H1 (cell line): ENCODE measurements around the gene TPST2. TPM values are rescaled to one million over a fixed set of nuclear protein-coding genes. Genes with fewer than 3 reads are reported as not detected.
A peak's percentile ranks its signal among the peaks of the same experiment; 100 is the strongest.

Experiments
- CTCF ChIA-PET: fragments of 300-600 bp; sonication (Branson Sonifier 250); formaldehyde crosslinking; loops from one replicate; lab custom pipeline; 2021; ENCODE audit not compliant: partially characterized antibody; lab: Charles Lee
- POLR2A ChIA-PET: fragments of 300-600 bp; sonication (Branson Sonifier 250); formaldehyde crosslinking; loops from one replicate; lab custom pipeline; 2021; ENCODE audit warnings: inconsistent platforms; ENCODE audit not compliant: partially characterized antibody; lab: Charles Lee
- DNase-seq, 2 experiments: peaks; one replicate each; pipeline versions ENCODE4 v3.0.0 to v3.0.0-alpha.2; 2010 to 2022; ENCODE audit warnings: low spot score in 2 of 2, low read depth in 1 of 2, mixed read lengths in 1 of 2
- FAIRE-seq: peaks from 2 replicates; lab custom pipeline; 2011; peaks lifted over from hg19 to GRCh38; lab: Jason Lieb, UNC
- H2AFZ ChIP-seq: 2 replicates; pipeline ENCODE4 v1.8.1; 2012; ENCODE audit warnings: low read length, inconsistent platforms
- H2AK5ac ChIP-seq: 2 replicates; pipeline ENCODE4 v1.6.1; 2013; ENCODE audit warnings: low read depth, low read length
- H2BK120ac ChIP-seq: replicated peaks from 2 replicates; pipeline ENCODE3; 2013; ENCODE audit warnings: low read depth, low read length, inconsistent platforms
- H2BK12ac ChIP-seq: 2 replicates; pipeline ENCODE4 v1.6.1; 2013; ENCODE audit warnings: low read depth, low read length
- H2BK15ac ChIP-seq: 2 replicates; pipeline ENCODE4 v1.6.1; 2013; ENCODE audit warnings: low read length
- H2BK20ac ChIP-seq: 2 replicates; pipeline ENCODE4 v1.6.1; 2013; ENCODE audit warnings: low read length
- H2BK5ac ChIP-seq: 2 replicates; pipeline ENCODE4 v1.6.1; 2013; ENCODE audit warnings: low read depth, low read length
- H3K14ac ChIP-seq: 2 replicates; pipeline ENCODE4 v1.6.1; 2013; ENCODE audit warnings: inconsistent platforms; ENCODE audit not compliant: insufficient read length
- H3K18ac ChIP-seq: 2 replicates; pipeline ENCODE4 v1.6.1; 2013; ENCODE audit warnings: low read length; ENCODE audit errors: extremely low read depth
- H3K23ac ChIP-seq: 2 replicates; pipeline ENCODE4 v1.6.1; 2013; ENCODE audit warnings: inconsistent platforms; ENCODE audit not compliant: insufficient read length
- H3K23me2 ChIP-seq: 2 replicates; pipeline ENCODE4 v1.6.1; 2013; ENCODE audit warnings: low read depth, low read length
- H3K27ac ChIP-seq: 2 replicates; pipeline ENCODE4 v1.6.1; 2011; ENCODE audit warnings: low read depth, low read length, inconsistent platforms
- H3K27me3 ChIP-seq, 4 experiments: replicated peaks in 1 of 4; 1 replicate in 1 of 4; 2 replicates in 3 of 4; pipeline versions ENCODE4 v1.6.1 to v1.8.1; 2011 to 2013; ENCODE audit warnings: low read length in 3 of 4, mild to moderate bottlenecking in 3 of 4, inconsistent platforms in 2 of 4, mixed read lengths in 2 of 4, moderate library complexity in 1 of 4; ENCODE audit not compliant: control insufficient read depth in 3 of 4, insufficient read depth in 3 of 4; ENCODE audit errors: extremely low read depth in 1 of 4
- H3K36me3 ChIP-seq, 4 experiments: 2 replicates each; pipeline versions ENCODE4 v1.6.1 to v1.8.1; 2011 to 2013; ENCODE audit warnings: mild to moderate bottlenecking in 4 of 4, low read length in 3 of 4, moderate library complexity in 2 of 4, control low read depth in 1 of 4, inconsistent platforms in 1 of 4; ENCODE audit not compliant: insufficient read depth in 4 of 4, control insufficient read depth in 2 of 4
- H3K4ac ChIP-seq: replicated peaks from 2 replicates; pipeline ENCODE3; 2013; ENCODE audit warnings: low read length, low read depth, mixed read lengths, inconsistent platforms; ENCODE audit not compliant: insufficient read length
- H3K4me1 ChIP-seq, 4 experiments: replicated peaks in 1 of 4; 1 replicate in 1 of 4; 2 replicates in 3 of 4; pipeline versions ENCODE4 v1.6.1 to v1.8.1; 2011 to 2013; ENCODE audit warnings: low read length in 3 of 4, inconsistent platforms in 2 of 4, mixed read lengths in 1 of 4; ENCODE audit not compliant: insufficient read depth in 4 of 4, control insufficient read depth in 3 of 4
- H3K4me2 ChIP-seq, 2 experiments: 2 replicates each; pipeline versions ENCODE4 v1.6.1 to v1.8.1; 2011 to 2013; ENCODE audit warnings: low read depth in 2 of 2, low read length in 2 of 2, control low read depth in 1 of 2, inconsistent platforms in 1 of 2, mild to moderate bottlenecking in 1 of 2; ENCODE audit not compliant: insufficient read depth in 1 of 2
- H3K4me3 ChIP-seq, 4 experiments: fragments of 200-600, 300-600 bp in 1 of 4; sonication (generic), shearing (Covaris generic), sonication (Bioruptor Twin) in 1 of 4; 2 replicates each; pipeline versions ENCODE4 v1.5.1 to v1.8.1; 2011 to 2016; ENCODE audit warnings: low read length in 4 of 4, low read depth in 3 of 4, control low read depth in 2 of 4, inconsistent platforms in 2 of 4, mild to moderate bottlenecking in 2 of 4, mixed read lengths in 1 of 4, moderate library complexity in 1 of 4; ENCODE audit not compliant: insufficient read depth in 2 of 4; ENCODE audit errors: extremely low read depth in 1 of 4
- H3K56ac ChIP-seq: replicated peaks from 2 replicates; pipeline ENCODE3; 2013; ENCODE audit warnings: low read depth, mild to moderate bottlenecking, mixed read lengths, low read length, inconsistent platforms; ENCODE audit not compliant: insufficient read length
- H3K79me1 ChIP-seq: 2 replicates; pipeline ENCODE4 v1.6.1; 2013; ENCODE audit warnings: low read depth, low read length, control low read depth
- H3K79me2 ChIP-seq, 2 experiments: 2 replicates each; pipeline versions ENCODE4 v1.6.1 to v1.8.1; 2012 to 2013; ENCODE audit warnings: low read length in 2 of 2, mild to moderate bottlenecking in 2 of 2, inconsistent platforms in 1 of 2; ENCODE audit not compliant: insufficient read depth in 2 of 2, control insufficient read depth in 1 of 2
- H3K9ac ChIP-seq, 4 experiments: replicated peaks in 1 of 4; 1 replicate in 1 of 4; 2 replicates in 3 of 4; pipeline versions ENCODE4 v1.6.1 to v1.8.1; 2011 to 2013; ENCODE audit warnings: low read depth in 3 of 4, low read length in 3 of 4, control low read depth in 2 of 4, mild to moderate bottlenecking in 2 of 4, moderate library complexity in 2 of 4, inconsistent platforms in 1 of 4; ENCODE audit errors: extremely low read depth in 1 of 4
- H3K9me3 ChIP-seq, 2 experiments: 2 replicates each; pipeline versions ENCODE4 v1.6.1 to v1.8.1; 2012 to 2013; ENCODE audit warnings: mild to moderate bottlenecking in 2 of 2, moderate library complexity in 2 of 2, control low read depth in 1 of 2, inconsistent platforms in 1 of 2, low read depth in 1 of 2, low read length in 1 of 2, mixed read lengths in 1 of 2; ENCODE audit not compliant: insufficient read depth in 2 of 2
- H4K20me1 ChIP-seq, 2 experiments: replicated peaks in 1 of 2; 2 replicates each; pipeline versions ENCODE3 to v1.8.1; 2011 to 2013; ENCODE audit warnings: inconsistent platforms in 2 of 2, low read length in 2 of 2, mild to moderate bottlenecking in 1 of 2; ENCODE audit not compliant: insufficient read depth in 2 of 2, control insufficient read depth in 1 of 2
- H4K5ac ChIP-seq: 2 replicates; pipeline ENCODE4 v1.6.1; 2013; ENCODE audit warnings: low read length, low read depth, mixed read lengths, inconsistent platforms; ENCODE audit not compliant: insufficient read length
- H4K8ac ChIP-seq: 2 replicates; pipeline ENCODE4 v1.8.0; 2013; ENCODE audit warnings: mild to moderate bottlenecking, moderate library complexity, low read length, inconsistent platforms; ENCODE audit not compliant: insufficient read depth; ENCODE audit errors: extremely low read depth
- H4K91ac ChIP-seq: replicated peaks from 2 replicates; pipeline ENCODE3; 2013; ENCODE audit warnings: low read length, mixed read lengths, inconsistent platforms; ENCODE audit not compliant: insufficient read length
- ASH2L ChIP-seq: fragments of 200-600, 300-600 bp; sonication (generic); IDR thresholded peaks from one replicate; pipeline ENCODE4 v1.7.1; 2017; ENCODE audit warnings: low read length
- CHD1 ChIP-seq: IDR thresholded peaks from 2 replicates; pipeline ENCODE4 v1.6.1; 2012; ENCODE audit warnings: low read depth, low read length, improper control_type of control experiment
- EZH2 ChIP-seq: fragments of 200-600 bp; sonication (generic); IDR thresholded peaks from 2 replicates; pipeline ENCODE4 v1.7.1; 2012; ENCODE audit warnings: low read depth, mild to moderate bottlenecking, moderate library complexity, low read length, inconsistent platforms; ENCODE audit not compliant: severe bottlenecking
- HDAC6 ChIP-seq: IDR thresholded peaks from one replicate; pipeline ENCODE4 v1.7.1; 2012; ENCODE audit warnings: low read depth, mild to moderate bottlenecking, inconsistent platforms, low read length, moderate library complexity
- KDM1A ChIP-seq: fragments of 200-600, 300-600 bp; sonication (generic); IDR thresholded peaks from 2 replicates; pipeline ENCODE4 v1.7.1; 2016; ENCODE audit warnings: mild to moderate bottlenecking, low read length, borderline replicate concordance
- KDM5A ChIP-seq: fragments of 200-600 bp; IDR thresholded peaks from 2 replicates; pipeline ENCODE4 v1.7.1; 2012; ENCODE audit warnings: mild to moderate bottlenecking, low read length, inconsistent platforms, mixed read lengths
- MAFK ChIP-seq: IDR thresholded peaks from 2 replicates; pipeline ENCODE4 v1.6.1; 2012; ENCODE audit warnings: low read depth, mild to moderate bottlenecking, improper control_type of control experiment, low read length
- RBBP5 ChIP-seq: IDR thresholded peaks from 2 replicates; pipeline ENCODE4 v1.7.1; 2012; ENCODE audit warnings: low read depth, mild to moderate bottlenecking, inconsistent platforms, low read length, moderate library complexity, borderline replicate concordance
- SIX5 ChIP-seq: IDR thresholded peaks from 2 replicates; pipeline ENCODE4 v1.6.1; 2011; ENCODE audit warnings: mild to moderate bottlenecking, low read depth, low read length
- SP2 ChIP-seq: IDR thresholded peaks from 2 replicates; pipeline ENCODE4 v1.6.1; 2012; ENCODE audit warnings: mild to moderate bottlenecking, low read length, inconsistent platforms
- WGBS, 2 experiments: shearing (Covaris generic) in 1 of 2; methylation state at CpG; one replicate each; pipeline versions ENCODE4 v1.1.6 to v1.1.7; 2013 to 2015; ENCODE audit warnings: low lambda C conversion rate in 2 of 2, mixed read lengths in 2 of 2, inconsistent platforms in 1 of 2, low coverage in 1 of 2, missing lambda C conversion rate in 1 of 2; ENCODE audit not compliant: insufficient replicate concordance in 2 of 2, insufficient coverage in 1 of 2, insufficient read length in 1 of 2; ENCODE audit errors: extremely low coverage in 1 of 2, missing lambda C conversion rate in 1 of 2; 5-methylcytosine and 5-hydroxymethylcytosine counted together
- polyA plus RNA-seq, 7 experiments: library from polyadenylated mRNA; depleted of rRNA in 3 of 7; stranded (reverse) in 5 of 7; unstranded in 2 of 7; fragments of >200 nt in 5 of 7; fragments of 200-250 nt in 2 of 7; gene quantifications; 1 replicate in 5 of 7; 2 replicates in 1 of 7; 4 replicates in 1 of 7; pipeline versions ENCODE4 v1.2.1 to v1.2.3, GENCODE V29; 2011 to 2013; ENCODE audit warnings: missing spikeins in 2 of 7, mixed read lengths in 2 of 7
- total RNA-seq: library from RNA; stranded (reverse); fragmentation: NEBNext Ultra II Directional; extraction: Animal tissue kit (Norgen Biotek cat#: 25700); gene quantifications from 2 replicates; pipeline ENCODE4 v1.2.1, GENCODE V29; 2021
- TF ChIP-seq, protein P1 (sequence below): IDR thresholded peaks from 2 replicates; pipeline ENCODE4 v1.6.1; 2012; ENCODE audit warnings: low read length, inconsistent platforms

Gene TPST2
- total and polyA plus RNA-seq, 2 of the 8 experiments (the other 6 are each of a cell fraction or from before 2014, with no cell fraction given) = 58.8 to 143 TPM

DNA sequence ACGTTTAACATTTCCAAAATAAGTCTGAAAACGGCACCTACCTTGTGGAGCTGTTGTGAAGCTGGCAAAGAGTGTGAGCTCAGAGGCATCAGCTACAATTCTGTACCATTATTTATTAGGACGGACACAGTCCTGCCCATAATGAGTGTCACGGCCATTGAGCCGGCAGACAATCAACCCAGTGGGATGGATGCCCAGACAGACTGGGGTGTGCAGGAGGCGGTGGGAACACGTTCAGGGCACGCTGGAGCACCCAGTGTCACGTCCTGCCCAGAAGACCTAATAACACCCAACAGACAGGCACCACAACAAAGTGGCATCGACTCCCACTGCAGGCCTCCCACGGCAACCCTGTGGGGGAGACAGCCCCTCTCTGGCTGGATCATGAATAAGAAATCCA is 34.5 kb downstream of the TPST2 start:
- 0 out of 2 replicates have a peak overlapping the region, but pooled peaks have one; percentile 26 for H3K18ac ChIP-seq
- peak overlapping the region; percentile 29; the same call in 1 of the 2 replicates for H2AK5ac ChIP-seq
- peak overlapping the region; percentile 5; the same call in 1 of the 2 replicates for H2BK12ac ChIP-seq
- peaks cover 22 to 39% (median 29%) of the 10 kb centered on the region in 4 experiments for H3K4me1 ChIP-seq
- no peak overlapping the region for H3K4ac ChIP-seq
- H3K9ac ChIP-seq = no peak overlapping the region
- H2AFZ ChIP-seq = no peak overlapping the region
- H3K4me3 ChIP-seq = peak overlapping the region in 1 of 4 experiments; percentile 21; a peak in 1 of 8 replicates
- CTCF ChIA-PET = interaction anchor here (0.9 to 1.7 kb wide), 8 partner anchors 8 to 110 kb away, joined by 3 to 8 read pairs (median 4); no protein-coding TSS in a partner anchor
- H2BK20ac ChIP-seq = no peak overlapping the region; the same call in 1 of the 2 replicates
- peak overlapping the region; percentile 4; the same call in 1 of the 2 replicates for H2BK15ac ChIP-seq
- peak overlapping the region; percentile 67 for H4K91ac ChIP-seq
- H3K9me3 ChIP-seq = no peaks in the 10 kb centered on the region
- peak overlapping the region; percentile 14 for H4K5ac ChIP-seq
- DNase-seq = no peak
- 0 out of 2 replicates have a peak overlapping the region, but pooled peaks have one; percentile 22 for H3K27ac ChIP-seq
- POLR2A ChIA-PET = interaction anchor here (0.6 to 2.5 kb wide), 10 partner anchors 9 to 105 kb away, joined by 3 to 17 read pairs (median 3); partner anchors contain the start of genes CRYBB1, TFIP11 and TPST2
- H3K56ac ChIP-seq = no peak overlapping the region
- H3K79me1 ChIP-seq = peaks cover 19% of the 10 kb centered on the region
- H3K27me3 ChIP-seq = no peaks in the 10 kb centered on the region
- WGBS, 2 experiments = 79% methylated on average over 11 of the region's 11 CpGs; no CpG with 5 or more reads in 1 of the 2 experiments
- no peak overlapping the region for H4K8ac ChIP-seq
- no peaks in the 10 kb centered on the region for H3K36me3 ChIP-seq
- no peak overlapping the region for H2BK120ac ChIP-seq
- H3K23ac ChIP-seq = no peak overlapping the region
- H3K79me2 ChIP-seq = peaks cover 9 to 78% of the 10 kb centered on the region in 2 experiments
- peak overlapping the region; percentile 50; the same call in 1 of the 2 replicates for H2BK5ac ChIP-seq
- peaks cover 6 to 9% of the 10 kb centered on the region in 2 experiments for H4K20me1 ChIP-seq
- no peaks in the 10 kb centered on the region for H3K23me2 ChIP-seq
- H3K4me2 ChIP-seq = peak overlapping the region; percentile 40 to 59
- no peak overlapping the region for H3K14ac ChIP-seq
- peak; percentile 48 for FAIRE-seq
- TF ChIP-seq CHD1 (no peak), ASH2L (no peak), KDM1A (no peak), HDAC6 (no peak), MAFK (no peak), EZH2 (no peak), KDM5A (no peak), RBBP5 (no peak), SP2 (no peak), SIX5 (no peak)
- TF ChIP-seq, protein P1, sequence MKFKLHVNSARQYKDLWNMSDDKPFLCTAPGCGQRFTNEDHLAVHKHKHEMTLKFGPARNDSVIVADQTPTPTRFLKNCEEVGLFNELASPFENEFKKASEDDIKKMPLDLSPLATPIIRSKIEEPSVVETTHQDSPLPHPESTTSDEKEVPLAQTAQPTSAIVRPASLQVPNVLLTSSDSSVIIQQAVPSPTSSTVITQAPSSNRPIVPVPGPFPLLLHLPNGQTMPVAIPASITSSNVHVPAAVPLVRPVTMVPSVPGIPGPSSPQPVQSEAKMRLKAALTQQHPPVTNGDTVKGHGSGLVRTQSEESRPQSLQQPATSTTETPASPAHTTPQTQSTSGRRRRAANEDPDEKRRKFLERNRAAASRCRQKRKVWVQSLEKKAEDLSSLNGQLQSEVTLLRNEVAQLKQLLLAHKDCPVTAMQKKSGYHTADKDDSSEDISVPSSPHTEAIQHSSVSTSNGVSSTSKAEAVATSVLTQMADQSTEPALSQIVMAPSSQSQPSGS = no peak
